Ascending aorta (tissue), 2 donors: ENCODE measurements around the gene MAPK13. TPM values are rescaled to one million over a fixed set of nuclear protein-coding genes. Genes with fewer than 3 reads are reported as not detected.

Experiments
- DNase-seq, 2 donors: peaks; one replicate each; pipeline ENCODE4 v3.0.0-alpha.2; 2019; ENCODE audit warnings: low spot score in 2 of 2
- H3K27ac ChIP-seq, 2 donors: fragments of 200-600 bp; sonication (generic); one replicate each; pipeline ENCODE4 v1.5.1; 2016 to 2017; ENCODE audit warnings: mild to moderate bottlenecking in 1 of 2
- H3K27me3 ChIP-seq: fragments of 200-600 bp; sonication (generic); one replicate; pipeline ENCODE4 v1.5.1; 2017
- H3K36me3 ChIP-seq, 2 donors: fragments of 200-600 bp; sonication (generic); one replicate each; pipeline ENCODE4 v1.5.1; 2016
- H3K4me1 ChIP-seq, 2 donors: fragments of 200-600 bp; sonication (generic); one replicate each; pipeline ENCODE4 v1.5.1; 2016 to 2017; ENCODE audit warnings: mild to moderate bottlenecking in 1 of 2
- H3K4me3 ChIP-seq, 2 donors: fragments of 200-600 bp; sonication (generic); one replicate each; pipeline ENCODE4 v1.5.1; 2016 to 2017; ENCODE audit warnings: mild to moderate bottlenecking in 1 of 2
- H3K9me3 ChIP-seq, 2 donors: fragments of 200-600 bp; sonication (generic); one replicate each; pipeline ENCODE4 v1.5.1; 2016
- intact Hi-C: fragments of 100-400 bp; cut with DNase I; formaldehyde crosslinking; loops from one replicate; pipeline ENCODE4 v1.15.1; 2023
- total RNA-seq: library from RNA; depleted of rRNA; stranded (reverse); fragments of >200 nt; gene quantifications from one replicate; pipeline ENCODE4 v1.1.0, GENCODE V29; 2016
- TF ChIP-seq, protein P1 (sequence below), 3 experiments: fragments of 200-600 bp in 2 of 3; fragments of 450-650 bp in 1 of 3; sonication (generic) in 2 of 3; IDR thresholded peaks; one replicate each; pipeline ENCODE4 v1.5.1; 2016 to 2019; ENCODE audit warnings: antibody characterized with exemption in 3 of 3, mild to moderate bottlenecking in 1 of 3, moderate library complexity in 1 of 3

Gene MAPK13
- total RNA-seq, 1 donor from 2014 or later: 7.7 TPM

DNA sequence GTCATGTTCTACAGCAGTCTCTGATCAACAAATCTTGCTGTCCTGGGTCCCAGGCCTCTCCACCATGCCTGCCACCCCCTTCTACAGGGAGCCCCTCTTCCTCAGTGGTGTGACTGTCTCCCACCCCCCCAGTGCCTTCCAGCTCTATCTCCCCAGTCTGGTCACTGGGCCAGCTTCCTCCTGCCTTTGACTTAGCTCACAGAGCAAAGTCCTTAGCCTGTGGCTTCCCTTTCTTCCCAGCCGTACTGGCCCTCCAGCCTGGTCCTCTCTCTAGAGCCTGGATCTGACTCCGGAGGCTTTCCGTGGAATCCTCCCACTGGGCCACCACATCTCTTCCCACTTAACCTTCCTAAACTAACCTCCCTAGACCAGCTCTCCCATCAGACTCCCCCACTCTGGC is 17.0 kb downstream of the MAPK13 start:
- no peaks in the 10 kb centered on the region for H3K27me3 ChIP-seq
- TF ChIP-seq, protein P1, sequence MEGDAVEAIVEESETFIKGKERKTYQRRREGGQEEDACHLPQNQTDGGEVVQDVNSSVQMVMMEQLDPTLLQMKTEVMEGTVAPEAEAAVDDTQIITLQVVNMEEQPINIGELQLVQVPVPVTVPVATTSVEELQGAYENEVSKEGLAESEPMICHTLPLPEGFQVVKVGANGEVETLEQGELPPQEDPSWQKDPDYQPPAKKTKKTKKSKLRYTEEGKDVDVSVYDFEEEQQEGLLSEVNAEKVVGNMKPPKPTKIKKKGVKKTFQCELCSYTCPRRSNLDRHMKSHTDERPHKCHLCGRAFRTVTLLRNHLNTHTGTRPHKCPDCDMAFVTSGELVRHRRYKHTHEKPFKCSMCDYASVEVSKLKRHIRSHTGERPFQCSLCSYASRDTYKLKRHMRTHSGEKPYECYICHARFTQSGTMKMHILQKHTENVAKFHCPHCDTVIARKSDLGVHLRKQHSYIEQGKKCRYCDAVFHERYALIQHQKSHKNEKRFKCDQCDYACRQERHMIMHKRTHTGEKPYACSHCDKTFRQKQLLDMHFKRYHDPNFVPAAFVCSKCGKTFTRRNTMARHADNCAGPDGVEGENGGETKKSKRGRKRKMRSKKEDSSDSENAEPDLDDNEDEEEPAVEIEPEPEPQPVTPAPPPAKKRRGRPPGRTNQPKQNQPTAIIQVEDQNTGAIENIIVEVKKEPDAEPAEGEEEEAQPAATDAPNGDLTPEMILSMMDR (IDR thresholded peaks at IDR 0.05): no peak
- DNase-seq: no peak
- no peaks in the 10 kb centered on the region for H3K9me3 ChIP-seq
- intact Hi-C loops: no loop called here
- no peaks in the 10 kb centered on the region for H3K4me1 ChIP-seq
- no peak overlapping the region for H3K27ac ChIP-seq
- no peak overlapping the region for H3K4me3 ChIP-seq
- no peaks in the 10 kb centered on the region for H3K36me3 ChIP-seq

DNA sequence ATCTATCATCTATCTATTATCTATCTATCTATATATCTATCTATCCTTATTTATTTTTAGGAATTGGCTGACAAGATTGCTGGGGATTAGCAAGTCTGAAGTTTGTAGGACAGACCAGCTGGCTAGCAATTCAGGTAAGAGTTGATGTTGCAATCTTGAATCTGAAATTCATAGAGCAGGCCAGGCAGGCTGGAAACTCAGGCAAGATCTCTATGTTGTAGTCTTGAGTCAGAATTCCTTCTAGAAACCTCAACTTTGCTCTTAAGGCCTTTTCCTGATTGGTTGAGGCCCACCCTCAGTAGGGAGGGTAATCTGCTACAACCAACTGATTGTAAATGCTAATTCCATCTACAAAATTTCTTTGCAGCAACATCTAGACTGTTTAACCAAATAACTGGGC is 19.2 kb downstream of the MAPK13 start:
- Histone ChIP-seq H3K4me3 (no peak overlapping the region), H3K27ac (no peak overlapping the region), H3K27me3 (no peaks in the 10 kb centered on the region), H3K36me3 (no peaks in the 10 kb centered on the region), H3K9me3 (no peaks in the 10 kb centered on the region), H3K4me1 (no peaks in the 10 kb centered on the region)
- TF ChIP-seq, protein P1 (IDR thresholded peaks at IDR 0.05): no peak
- intact Hi-C loops: no loop called here
- DNase-seq: no peak

DNA sequence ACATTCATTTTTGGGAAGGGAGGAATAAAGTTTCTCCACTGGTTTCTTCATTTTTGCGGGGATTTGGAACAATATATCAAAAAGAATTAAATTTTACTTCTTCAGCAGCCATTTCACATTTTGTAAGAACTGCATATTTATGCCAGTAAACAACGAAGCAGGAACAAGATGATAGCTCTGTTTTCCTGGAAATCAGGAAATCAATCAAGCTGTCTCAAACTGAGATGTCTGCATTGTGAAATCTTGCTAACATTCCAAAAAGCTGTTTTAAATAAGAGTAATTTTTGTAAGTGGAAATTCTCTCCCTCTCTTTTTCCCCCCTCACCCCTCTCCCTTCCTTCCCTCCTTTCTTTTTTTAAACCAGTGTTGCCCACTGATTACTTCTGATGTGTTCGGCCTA is 20.0 kb downstream of the MAPK13 start:
- intact Hi-C loops: no loop called here
- H3K27ac ChIP-seq: no peak overlapping the region
- no peak for DNase-seq
- no peaks in the 10 kb centered on the region for H3K36me3 ChIP-seq
- TF ChIP-seq, protein P1 (IDR thresholded peaks at IDR 0.05): no peak
- no peaks in the 10 kb centered on the region for H3K4me1 ChIP-seq
- H3K27me3 ChIP-seq: no peaks in the 10 kb centered on the region
- no peak overlapping the region for H3K4me3 ChIP-seq
- H3K9me3 ChIP-seq: no peaks in the 10 kb centered on the region

DNA sequence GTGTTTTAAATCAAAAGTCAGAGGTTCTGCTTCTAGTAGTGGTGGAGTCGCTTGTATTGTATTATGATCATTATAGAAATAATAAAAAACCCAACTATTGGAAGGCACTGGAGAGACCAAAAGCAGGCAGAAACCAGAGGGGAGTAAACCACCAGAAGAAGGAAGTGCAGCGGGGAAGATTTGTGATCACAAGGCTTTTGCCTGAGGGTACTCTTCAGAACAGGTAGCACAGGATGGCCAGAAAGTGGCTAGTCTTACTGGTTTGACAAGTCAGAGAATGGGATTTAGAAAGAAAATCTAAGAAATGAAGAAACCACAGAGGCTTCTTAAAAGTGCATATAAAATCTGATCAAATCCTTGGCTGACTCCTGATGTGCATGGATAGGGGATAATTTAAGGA is 24.0 kb downstream of the MAPK13 start:
- H3K27ac ChIP-seq: no peak overlapping the region

DNA sequence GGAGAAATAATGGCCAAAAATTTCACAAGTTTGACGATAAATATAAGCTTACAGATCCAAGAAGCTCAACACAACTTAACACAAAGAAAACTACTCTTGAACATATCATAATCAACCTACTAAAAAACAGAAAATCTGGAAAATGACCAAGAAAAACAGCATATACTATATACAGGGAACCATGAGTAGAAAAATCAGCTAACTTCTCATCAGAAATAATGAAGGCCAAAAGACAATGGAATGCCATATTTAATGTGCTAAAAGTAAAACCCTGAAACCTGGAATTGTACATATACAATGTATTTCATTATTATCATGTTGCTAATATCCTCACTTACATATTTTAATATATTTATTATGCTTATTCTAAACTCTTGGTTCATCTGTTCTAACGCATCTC is 25.3 kb downstream of the MAPK13 start:
- TF ChIP-seq, protein P1 (IDR thresholded peaks at IDR 0.05): no peak
- H3K4me3 ChIP-seq: no peak overlapping the region
- no peaks in the 10 kb centered on the region for H3K36me3 ChIP-seq
- intact Hi-C loops: no loop called here
- H3K27me3 ChIP-seq: no peaks in the 10 kb centered on the region
- H3K27ac ChIP-seq: no peak overlapping the region
- H3K4me1 ChIP-seq: no peaks in the 10 kb centered on the region
- no peak for DNase-seq
- no peaks in the 10 kb centered on the region for H3K9me3 ChIP-seq

More for the DNA sequence above, 24.0 kb downstream of the MAPK13 start:
- intact Hi-C loops: no loop called here
- no peaks in the 10 kb centered on the region for H3K9me3 ChIP-seq
- no peaks in the 10 kb centered on the region for H3K27me3 ChIP-seq
- no peak overlapping the region for H3K4me3 ChIP-seq
- TF ChIP-seq, protein P1 (IDR thresholded peaks at IDR 0.05): no peak
- DNase-seq: no peak
- no peaks in the 10 kb centered on the region for H3K4me1 ChIP-seq
- H3K36me3 ChIP-seq: no peaks in the 10 kb centered on the region

DNA sequence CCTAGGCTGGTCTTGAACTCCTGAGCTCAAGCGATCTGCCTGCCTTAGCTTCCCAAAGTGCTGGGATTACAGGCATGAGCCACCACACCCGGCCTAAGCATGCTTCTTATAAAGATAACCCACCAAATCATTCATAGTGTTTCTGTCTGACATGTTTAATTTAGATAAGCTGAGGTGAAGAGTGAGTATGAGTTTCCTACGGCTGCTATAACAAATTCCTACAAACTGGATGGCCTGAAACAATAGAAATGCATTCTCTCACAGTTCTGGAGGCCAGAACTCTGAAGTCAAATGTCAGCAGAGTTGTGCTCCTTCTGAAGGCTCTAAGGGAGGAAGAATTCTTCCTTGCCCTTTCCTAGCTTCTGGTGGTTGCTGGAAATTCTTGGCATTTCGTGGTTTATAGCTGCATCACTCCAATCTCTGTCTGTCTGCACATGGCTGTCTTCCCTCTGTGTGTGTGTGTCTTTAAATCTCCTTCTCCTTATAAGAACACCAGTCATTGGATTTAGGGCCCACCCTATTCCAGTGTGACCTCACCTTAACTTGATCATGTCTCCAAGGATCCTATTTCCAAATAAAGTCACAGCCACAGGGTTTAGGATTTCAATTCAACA is 29.9 kb downstream of the MAPK13 start:
- intact Hi-C loops: no loop called here
- no peaks in the 10 kb centered on the region for H3K9me3 ChIP-seq
- no peaks in the 10 kb centered on the region for H3K4me1 ChIP-seq
- DNase-seq: no peak
- no peak overlapping the region for H3K4me3 ChIP-seq
- H3K36me3 ChIP-seq: no peaks in the 10 kb centered on the region
- no peak overlapping the region for H3K27ac ChIP-seq
- H3K27me3 ChIP-seq: no peaks in the 10 kb centered on the region
- TF ChIP-seq, protein P1 (IDR thresholded peaks at IDR 0.05): no peak
